Skeletal muscle cell (primary cell): Measurements from ENCODE around the gene RYR2.

ENCODE experiments used
- DNase-seq: peaks from one replicate; pipeline ENCODE4 v3.0.0-alpha.2; 2010; ENCODE audit warnings: low read depth
- H3K4me3 ChIP-seq: 2 replicates; pipeline ENCODE4 v1.5.1; 2011; ENCODE audit warnings: low read depth, mild to moderate bottlenecking, control low read depth, low read length, moderate library complexity

Gene RYR2

DNA sequence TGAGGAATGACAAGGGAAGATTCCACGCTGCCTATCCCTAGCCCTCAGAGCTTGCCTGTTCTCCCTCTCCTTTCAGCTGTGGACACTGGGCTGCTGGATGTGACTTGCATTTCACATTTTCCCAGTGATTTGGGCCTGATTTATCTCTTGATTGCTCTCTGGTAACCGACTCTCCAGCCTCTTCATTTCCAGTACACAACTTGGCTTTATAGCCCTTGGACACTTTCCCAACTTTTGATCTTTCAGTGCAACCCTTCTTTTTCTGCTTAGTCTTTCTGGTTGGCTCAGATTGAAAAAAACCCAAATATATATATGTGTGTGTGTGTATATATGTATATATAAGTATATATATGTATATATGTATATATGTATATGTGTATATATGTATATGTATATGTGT, 138.3 kb downstream of the RYR2 start:
- DNase-seq: no peak
- H3K4me3 ChIP-seq: no peak overlapping the region

DNA sequence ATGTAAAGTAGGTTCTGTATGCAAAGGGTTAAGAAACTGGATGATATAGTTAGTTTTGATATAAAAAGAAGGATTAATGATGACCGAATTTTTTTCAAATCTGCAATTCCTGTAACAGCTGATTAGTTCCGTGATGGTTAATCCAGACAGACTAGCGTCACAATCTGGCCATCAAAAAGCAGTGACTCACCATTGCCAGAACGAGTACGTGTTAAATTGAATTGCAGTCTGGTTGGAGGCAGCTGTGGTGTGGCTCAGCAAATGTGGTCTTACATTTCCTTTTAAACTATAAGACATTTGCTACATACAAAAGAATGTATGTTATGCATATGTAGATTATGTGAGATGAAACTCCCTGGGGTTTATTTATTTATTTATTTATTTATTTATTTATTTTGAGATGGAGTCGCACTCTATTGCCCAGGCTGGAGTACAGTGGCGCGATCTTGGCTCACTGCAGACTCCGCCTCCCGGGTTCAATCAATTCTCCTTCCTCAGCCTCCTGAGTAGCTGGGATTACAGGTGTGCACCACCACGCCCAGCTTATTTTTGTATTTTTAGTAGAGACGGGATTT, 139.8 kb downstream of the RYR2 start:
- no peak overlapping the region for H3K4me3 ChIP-seq
- no peak for DNase-seq

DNA sequence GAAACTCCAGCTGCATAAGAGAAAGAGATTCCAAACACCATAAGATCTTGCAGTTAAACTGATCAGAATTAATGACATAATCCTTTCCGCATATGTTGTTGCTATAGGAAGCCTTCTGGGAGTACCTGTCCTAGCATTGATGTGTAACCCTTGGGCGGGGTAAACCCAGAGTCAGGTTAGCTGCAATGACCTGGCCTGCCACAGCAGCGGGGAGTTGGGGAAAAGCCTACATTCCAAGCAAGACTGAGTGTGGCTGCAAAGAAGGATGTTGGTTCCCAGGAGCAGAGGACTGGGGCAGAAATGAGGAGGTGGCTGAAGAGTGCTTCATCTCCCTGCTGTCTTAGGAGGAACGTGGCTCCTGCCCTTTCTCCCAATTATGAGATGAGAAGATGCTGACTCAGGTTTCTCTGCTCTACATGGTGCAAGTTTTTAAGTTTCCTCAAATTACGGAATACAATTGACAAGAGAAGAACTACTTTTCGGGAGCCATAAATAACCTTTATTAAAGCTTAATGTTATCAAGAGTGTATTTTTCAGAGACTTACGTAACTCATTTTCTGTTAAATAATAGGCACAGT, 142.1 kb downstream of the RYR2 start:
- H3K4me3 ChIP-seq: no peak overlapping the region
- no peak for DNase-seq

DNA sequence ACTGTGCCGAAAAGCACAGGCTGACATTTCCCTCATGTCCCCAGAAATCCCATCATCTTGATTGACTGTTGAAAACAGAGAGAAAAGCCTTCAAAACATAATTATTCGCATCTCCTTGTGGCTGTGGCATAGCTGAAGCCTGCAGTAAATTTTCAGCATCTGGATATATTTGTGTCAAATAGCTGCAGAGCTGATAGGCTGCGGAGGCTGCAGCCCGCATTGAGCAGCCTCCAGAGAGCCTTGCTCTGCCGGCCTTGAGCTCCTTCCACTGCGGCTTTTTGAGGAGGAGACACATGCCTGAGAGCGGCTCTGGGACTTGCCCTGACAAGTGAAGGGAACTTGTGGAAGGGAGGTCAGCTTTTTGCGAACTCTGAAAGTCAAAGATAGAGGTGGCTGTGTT, 144.7 kb downstream of the RYR2 start:
- no peak overlapping the region for H3K4me3 ChIP-seq
- DNase-seq: no peak

DNA sequence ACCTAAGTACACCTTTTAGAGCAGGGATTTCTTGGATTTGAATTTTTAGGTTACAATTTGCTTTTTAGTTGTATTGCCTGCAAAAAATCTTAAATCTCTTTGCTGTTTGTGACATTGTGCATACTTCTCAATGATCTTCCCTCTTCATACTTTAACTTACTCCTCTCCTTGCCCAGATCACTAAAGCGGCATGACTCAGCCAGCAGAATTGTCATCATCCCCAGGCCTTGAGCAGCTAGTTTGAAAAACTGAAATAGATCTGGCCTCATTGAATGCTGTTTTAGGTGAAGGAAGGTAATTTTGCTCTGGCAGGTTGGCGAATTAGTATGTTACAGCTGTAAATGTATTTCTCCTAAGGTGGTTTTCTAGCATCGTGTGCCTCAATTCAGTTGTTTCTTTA, 145.9 kb downstream of the RYR2 start:
- DNase-seq: no peak
- H3K4me3 ChIP-seq: no peak overlapping the region

DNA sequence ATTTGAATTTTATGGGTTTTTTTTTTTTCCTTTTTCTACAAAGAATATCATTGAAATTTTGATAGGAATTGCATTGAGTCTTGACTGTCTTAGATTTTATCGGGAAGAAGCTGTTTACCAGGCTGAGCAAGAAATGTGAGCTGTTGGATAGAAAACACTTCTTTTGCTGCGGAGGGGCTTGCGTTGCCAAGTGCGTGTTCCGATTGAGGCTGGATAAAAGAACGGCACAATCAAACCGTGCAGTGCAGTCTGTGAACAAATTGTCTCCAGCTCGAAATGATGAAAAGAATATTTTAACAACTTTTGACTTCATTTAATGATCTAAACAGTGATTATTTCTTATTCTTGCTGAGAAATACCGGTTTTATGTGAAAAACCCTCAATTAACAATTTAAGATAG, 149.4 kb downstream of the RYR2 start:
- DNase-seq: no peak

DNA sequence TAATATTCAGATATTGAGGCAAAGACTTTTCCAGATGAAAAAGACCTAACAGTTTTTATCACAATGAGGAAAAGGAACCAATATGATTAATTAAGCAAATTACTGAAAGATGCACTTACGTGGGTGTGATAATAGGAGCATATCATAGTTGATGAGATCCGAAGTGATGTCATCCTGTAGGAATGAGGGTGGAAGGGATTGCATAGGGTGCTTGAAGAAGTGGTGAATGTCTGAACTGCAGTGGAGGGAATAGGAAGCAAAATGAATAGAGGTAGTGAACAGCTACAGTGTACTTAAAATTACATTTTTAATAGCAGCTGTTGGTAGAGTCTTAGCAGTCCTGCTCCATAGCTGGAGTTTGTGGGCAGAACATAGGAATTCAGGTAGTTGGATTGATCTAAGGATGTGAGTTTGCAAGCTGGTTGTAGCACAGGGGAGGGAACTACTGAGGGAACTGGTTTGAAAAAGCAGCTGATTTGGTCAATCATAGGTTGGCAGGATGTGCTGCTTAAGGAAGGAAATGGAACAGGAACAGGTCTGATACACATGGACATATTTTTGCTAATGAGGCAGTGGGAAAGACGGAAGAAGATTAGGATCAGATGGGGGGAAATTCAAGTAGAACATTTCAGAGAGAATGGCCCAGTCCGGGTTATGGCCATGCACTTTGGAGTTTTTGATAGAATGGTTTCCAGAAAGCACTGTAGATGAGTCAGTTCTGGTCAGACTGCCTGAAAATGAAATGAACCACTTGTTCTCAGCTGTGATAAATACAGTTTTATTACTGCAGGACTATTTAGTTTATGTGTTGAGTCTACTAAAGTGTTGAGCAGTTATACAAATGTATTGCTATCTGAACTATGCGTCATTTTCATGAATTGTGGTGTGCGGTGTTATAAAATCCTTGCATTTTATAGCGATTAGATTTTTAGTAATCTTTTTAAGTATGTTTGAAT, 155.8 kb downstream of the RYR2 start:
- H3K4me3 ChIP-seq: no peak overlapping the region
- DNase-seq: no peak

More for the DNA sequence above, 149.4 kb downstream of the RYR2 start:
- H3K4me3 ChIP-seq: no peak overlapping the region

DNA sequence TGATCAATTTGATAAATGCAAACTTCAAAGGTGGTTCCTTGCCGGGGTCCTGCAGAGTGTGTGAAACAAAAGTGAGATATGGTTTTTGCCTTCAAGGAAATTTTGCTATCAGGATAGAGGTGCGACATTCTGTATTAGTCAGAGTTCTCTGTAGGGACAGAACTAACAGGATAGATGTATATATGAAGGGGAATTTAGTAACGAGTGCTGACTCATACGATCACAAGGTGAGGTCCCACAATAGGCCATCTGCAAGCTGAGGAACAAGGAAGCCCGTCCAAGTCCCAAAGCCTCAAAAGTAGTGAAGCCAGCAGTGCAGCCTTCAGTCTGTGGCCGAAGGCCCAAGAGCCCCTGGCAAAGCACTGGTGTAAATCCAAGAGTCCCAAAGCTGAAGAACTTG, 157.0 kb downstream of the RYR2 start:
- H3K4me3 ChIP-seq: no peak overlapping the region
- DNase-seq: no peak

DNA sequence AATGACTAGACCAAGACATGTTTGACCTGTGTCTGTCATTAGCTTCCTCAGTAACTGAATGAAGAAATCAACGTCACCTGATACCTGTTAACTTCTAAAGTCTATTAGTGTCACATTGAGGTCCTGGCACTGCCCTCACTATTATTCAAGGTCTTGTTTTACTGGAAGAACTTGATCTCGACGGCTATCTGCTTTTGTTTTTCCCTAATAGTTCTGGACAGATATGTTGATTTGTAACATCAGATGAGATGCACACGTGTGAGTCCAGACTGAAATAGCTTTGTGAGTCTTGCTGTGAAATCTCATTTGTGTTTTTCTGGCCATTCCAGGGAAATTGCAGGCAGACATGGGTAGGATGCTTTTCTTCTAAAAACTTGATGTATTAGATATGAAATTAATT, 159.2 kb downstream of the RYR2 start:
- no peak for DNase-seq
- no peak overlapping the region for H3K4me3 ChIP-seq

DNA sequence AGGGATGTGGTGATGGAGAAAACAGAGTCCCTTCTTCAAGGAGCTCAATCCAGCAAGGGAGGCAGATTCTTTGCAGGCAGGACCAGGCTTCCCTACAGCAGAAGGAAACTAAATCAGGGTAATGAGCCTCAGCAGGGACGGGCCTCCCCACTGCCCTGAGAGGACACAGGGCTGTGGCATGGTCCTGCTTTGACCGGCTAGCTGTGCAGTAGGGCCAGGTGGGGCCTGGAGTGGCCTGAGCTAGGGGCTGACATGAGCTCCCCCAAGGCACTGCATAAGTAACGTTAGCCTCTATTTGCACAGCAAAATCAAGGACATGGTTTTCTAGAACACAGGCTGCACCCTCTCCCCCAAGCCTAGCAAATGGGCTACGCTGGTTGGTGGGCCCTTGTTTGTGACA, 162.9 kb downstream of the RYR2 start:
- H3K4me3 ChIP-seq: no peak overlapping the region
- no peak for DNase-seq

DNA sequence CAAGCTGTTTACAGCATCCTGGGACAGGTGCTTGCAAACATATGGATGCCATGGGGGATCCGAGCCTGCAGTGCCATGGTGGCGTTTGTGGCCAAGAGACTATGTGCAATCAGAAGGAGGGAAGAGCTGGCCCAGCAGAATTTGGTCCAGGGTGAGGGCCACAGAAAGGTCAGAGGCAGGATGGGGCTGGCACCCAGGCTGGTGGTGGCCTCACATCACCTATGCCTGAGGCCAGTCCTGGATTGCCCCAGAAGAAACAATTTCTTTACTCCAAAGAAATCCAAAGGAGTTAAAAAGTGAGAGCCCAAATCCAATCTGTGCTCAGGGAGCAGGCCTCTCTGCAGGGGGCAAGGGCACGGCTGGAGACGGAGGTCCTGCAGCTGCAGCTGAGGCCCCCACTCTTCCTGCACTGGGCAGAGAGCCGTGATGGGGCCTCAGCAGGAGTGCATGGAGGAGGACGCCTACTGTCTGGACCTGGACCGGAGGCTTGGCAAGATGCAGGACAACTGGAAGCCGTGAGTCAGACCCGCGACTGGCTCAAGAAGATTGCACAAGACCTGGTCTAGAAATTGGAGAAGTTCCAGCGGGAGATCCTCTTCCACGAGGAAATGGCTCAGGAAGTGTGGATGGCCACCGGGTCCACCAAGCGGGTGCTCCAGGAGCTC, 163.5 kb downstream of the RYR2 start:
- DNase-seq: no peak

DNA sequence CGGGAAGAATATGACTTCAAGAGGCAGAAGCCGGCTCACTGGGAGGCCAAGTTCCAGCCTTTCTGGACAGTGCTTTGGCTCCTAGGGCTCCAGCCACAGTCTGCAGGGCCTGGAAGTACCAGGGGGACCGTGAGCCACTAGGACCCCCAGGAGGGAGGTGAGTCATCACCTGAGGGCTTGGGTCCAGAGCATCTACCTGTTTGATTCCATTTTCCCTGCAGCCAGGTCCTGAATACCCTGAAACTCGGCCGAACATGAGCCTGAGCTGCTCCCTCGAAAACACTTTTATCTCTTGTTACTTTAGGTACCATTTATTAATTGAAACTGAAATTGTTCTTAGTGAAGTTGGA, 164.1 kb downstream of the RYR2 start:
- no peak for DNase-seq
- no peak overlapping the region for H3K4me3 ChIP-seq

More for the DNA sequence above, 163.5 kb downstream of the RYR2 start:
- H3K4me3 ChIP-seq: no peak overlapping the region

DNA sequence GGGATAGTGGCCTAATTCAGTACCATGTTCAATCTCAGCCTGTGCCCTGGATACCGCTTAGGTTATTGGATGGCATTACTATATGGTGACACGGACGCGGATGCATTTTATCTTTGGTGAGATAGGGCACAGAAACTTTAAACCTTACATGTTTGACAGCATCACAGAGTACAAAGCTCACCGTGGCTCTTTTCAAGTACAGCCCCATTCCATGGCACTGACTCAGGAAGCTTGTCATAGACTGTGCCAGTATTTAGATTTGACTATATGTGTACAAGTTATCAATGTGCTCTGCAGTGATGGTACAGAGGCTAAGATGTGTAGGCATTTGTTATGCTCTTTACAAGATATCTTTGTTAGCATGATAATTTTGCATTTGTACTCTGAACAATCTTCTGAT, 169.0 kb downstream of the RYR2 start:
- no peak overlapping the region for H3K4me3 ChIP-seq
- no peak for DNase-seq

DNA sequence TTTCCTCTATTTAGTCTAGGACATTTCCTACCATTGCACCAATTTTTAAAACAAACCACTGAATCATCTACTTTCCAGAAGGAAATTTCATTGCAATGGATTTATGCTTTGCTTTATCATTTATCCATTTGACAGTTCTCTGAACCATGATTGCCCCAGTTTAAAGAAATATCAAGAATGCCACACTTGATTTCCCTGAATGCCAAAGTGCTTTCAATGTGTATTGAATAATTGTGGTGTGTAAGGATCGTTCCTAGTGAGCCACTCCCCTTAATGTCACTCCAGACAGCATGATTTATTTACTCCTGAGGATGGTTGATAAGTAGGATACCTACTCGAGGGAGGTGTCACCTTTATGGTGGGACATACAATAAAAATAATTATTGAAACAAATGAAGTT, 169.6 kb downstream of the RYR2 start:
- no peak for DNase-seq
- H3K4me3 ChIP-seq: no peak overlapping the region

DNA sequence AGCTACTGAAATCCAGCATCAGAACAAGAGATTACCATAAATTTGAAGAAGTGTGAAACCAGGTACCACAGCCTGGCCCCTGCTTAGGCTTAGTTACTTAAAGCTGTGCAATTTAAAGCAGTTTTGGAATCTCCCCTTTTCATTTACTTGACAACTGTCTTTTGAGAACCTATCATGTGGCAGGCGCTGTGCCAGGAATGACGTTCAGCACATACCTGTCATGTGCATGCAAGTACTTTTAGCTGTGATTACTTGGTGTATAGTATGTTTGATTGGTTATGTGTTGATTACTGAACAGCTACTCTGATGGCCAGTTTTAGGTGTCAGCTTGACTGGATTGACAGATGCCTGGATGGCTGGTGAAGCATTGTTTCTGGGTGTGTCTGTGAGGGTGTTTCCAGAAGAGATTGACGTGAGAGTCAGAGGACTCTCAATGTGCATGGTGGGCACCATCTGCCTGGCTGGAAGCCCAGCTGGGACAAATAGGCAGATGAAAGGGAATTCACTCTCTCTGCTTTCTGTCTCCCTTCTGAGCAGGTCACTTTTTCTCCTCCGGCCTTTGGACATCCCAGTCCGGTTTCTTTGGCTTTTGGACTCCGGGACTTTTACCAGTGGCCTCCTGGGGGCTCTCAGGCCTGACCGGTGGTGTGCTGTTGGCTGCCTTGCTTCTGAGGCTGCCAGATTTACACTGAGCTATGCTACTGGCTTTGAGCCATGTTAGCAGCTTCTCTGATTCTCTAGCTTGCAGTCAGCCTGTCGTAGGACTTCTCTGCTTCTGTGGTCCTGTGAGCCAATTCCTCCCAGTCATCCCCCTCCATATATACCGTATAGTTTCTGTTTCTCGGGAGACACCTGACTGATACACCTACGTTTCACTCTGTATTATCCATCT, 178.0 kb downstream of the RYR2 start:
- H3K4me3 ChIP-seq: no peak overlapping the region
- no peak for DNase-seq

DNA sequence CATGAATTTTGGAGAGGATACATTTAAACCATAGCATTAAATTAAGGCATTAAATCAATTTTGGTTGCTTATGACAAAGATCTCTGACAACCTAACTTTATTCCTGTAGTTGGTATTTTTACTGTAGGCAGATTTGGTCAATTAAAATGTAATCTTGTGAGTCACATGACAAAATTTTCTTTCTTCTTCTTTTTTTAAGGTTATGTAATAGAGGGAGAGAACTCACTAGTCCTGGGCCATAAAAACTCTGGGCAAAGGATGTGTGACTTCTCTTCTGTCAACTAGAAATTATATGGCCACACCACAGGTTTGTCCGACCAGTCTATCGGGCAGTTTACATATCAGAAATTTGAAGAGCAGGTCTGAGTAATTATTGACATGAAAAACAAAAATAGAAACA, 181.4 kb downstream of the RYR2 start:
- no peak overlapping the region for H3K4me3 ChIP-seq
- DNase-seq: no peak

DNA sequence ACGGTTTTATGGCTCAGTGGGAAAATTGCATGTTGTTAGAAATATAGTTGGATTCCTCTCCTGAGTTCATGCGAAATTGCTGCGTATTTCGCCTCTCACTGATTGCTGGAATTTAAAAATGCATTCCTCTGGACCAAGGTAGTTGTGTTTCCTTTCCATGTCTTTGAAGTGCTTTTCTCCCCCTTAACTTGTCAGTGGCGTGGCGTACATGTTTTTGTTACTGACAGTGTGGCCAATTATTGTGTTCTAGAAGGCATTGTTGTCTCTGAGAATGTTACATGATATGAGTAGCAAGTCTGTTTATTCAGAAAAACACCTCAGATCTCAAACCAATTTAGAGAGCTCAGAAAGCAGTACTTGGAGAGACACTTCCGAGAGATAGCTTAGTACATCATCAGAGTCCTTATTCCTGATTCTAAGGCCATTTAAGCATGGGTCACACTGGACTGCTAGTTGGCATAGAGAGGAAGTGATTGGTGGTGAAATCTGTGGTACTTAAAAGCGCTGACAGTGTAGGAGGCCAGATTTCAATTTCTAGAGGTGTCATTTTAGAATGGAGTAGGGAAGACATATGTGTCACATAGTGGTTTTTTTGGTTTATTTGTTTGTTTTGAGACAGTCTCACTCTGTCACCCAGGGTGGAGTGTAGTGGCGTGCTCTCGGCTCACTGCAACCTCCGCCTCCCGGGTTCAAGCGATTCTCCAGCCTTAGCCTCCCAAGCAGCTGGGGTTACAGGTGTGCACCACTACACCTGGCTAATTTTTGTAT, 184.4 kb downstream of the RYR2 start:
- DNase-seq: no peak
- no peak overlapping the region for H3K4me3 ChIP-seq

DNA sequence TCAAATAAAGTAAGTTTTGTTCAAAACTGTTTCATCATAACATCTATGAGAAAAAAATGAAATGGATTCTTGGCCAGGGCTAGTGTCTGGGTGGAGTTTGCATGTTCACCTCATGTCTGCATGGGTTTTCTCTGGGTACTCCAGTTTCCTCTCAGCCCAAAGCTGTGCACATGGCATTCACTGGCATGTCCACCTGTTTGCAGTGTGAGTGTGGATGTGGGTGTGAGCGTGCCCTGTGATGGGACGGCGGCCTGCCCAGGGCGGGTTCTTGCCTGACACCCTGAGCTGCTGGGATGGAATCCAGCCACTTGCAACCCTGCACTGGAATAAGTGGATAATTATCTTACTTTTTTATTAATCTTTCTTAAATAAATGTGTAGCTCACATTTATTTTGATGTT, 185.5 kb downstream of the RYR2 start:
- no peak for DNase-seq
- H3K4me3 ChIP-seq: no peak overlapping the region

DNA sequence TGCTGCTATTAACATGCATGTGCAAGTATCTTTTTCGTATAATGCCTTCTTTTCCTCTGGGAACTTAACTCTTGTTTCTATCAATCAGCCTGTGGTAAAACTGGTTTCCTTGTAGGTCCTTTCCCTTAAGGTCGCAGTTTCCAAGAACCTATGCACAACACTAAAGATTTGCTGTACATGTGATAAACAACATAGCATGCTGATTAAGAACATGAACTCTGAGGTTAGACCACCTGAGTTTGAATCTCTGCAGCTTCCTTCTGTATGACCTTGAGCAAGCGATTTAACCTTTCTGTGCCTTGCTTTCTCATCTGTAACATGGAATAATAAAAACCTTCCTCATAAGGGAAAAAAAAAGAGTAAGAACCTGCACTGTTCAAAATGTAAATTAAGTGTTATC, 186.4 kb downstream of the RYR2 start:
- DNase-seq: no peak
- H3K4me3 ChIP-seq: no peak overlapping the region
